Endodermal cell (in vitro differentiated cells): Measurements from ENCODE around the gene TEKTIP1. TPM values are rescaled to one million over a fixed set of nuclear protein-coding genes. Genes with fewer than 3 reads are reported as not detected.
A peak's percentile ranks its signal among the peaks of the same experiment; 100 is the strongest.

Experiments
- DNase-seq: peaks from one replicate; pipeline ENCODE4 v3.0.0-alpha.2; 2017
- H3K27ac ChIP-seq: 2 replicates; pipeline ENCODE4 v1.5.1; 2013; ENCODE audit warnings: mild to moderate bottlenecking, low read depth, low read length, moderate library complexity
- H3K27me3 ChIP-seq: 2 replicates; pipeline ENCODE4 v1.6.1; 2013; ENCODE audit warnings: mild to moderate bottlenecking, low read length, moderate library complexity; ENCODE audit not compliant: insufficient read depth, control insufficient read depth, poor library complexity, severe bottlenecking
- H3K36me3 ChIP-seq: 2 replicates; pipeline ENCODE4 v1.7.0; 2013; ENCODE audit warnings: mild to moderate bottlenecking, low read length, moderate library complexity; ENCODE audit not compliant: control insufficient read depth, insufficient read depth
- H3K4me1 ChIP-seq: one replicate; pipeline ENCODE4 v1.7.0; 2013; ENCODE audit warnings: low read length; ENCODE audit not compliant: control insufficient read depth, insufficient read depth
- H3K4me3 ChIP-seq: 2 replicates; pipeline ENCODE4 v1.5.1; 2013; ENCODE audit warnings: mild to moderate bottlenecking, low read length, moderate library complexity
- H3K9ac ChIP-seq: 2 replicates; pipeline ENCODE4 v1.6.1; 2013; ENCODE audit warnings: mild to moderate bottlenecking, low read length, moderate library complexity; ENCODE audit not compliant: poor library complexity, severe bottlenecking; ENCODE audit errors: extremely low read depth
- H3K9me3 ChIP-seq: 2 replicates; pipeline ENCODE4 v1.6.1; 2013; ENCODE audit warnings: mild to moderate bottlenecking, low read length, moderate library complexity; ENCODE audit not compliant: control insufficient read depth
- H3K27ac Mint-ChIP-seq: 2 replicates; pipeline ENCODE4 v1.8.0; 2020; ENCODE audit warnings: mixed read lengths
- H3K27me3 Mint-ChIP-seq: 2 replicates; pipeline ENCODE4 v1.8.0; 2021; ENCODE audit warnings: mild to moderate bottlenecking, mixed read lengths; ENCODE audit not compliant: insufficient read depth
- H3K36me3 Mint-ChIP-seq: 2 replicates; pipeline ENCODE4 v1.8.0; 2020; ENCODE audit warnings: low read depth, mixed read lengths
- H3K4me1 Mint-ChIP-seq: 2 replicates; pipeline ENCODE4 v1.8.0; 2020; ENCODE audit warnings: mixed read lengths
- H3K4me3 Mint-ChIP-seq: 2 replicates; pipeline ENCODE4 v1.8.0; 2020; ENCODE audit warnings: mild to moderate bottlenecking, moderate library complexity, mixed read lengths
- H3K9me3 Mint-ChIP-seq: 2 replicates; pipeline ENCODE4 v1.8.0; 2020; ENCODE audit warnings: mild to moderate bottlenecking, mixed read lengths
- CTCF ChIP-seq: fragments of 200-600 bp; sonication (generic); conservative IDR thresholded peaks from 2 replicates; pipeline ENCODE4 v1.5.0; 2021; ENCODE audit warnings: antibody characterized with exemption, mild to moderate bottlenecking
- WGBS, 2 experiments: methylation state at CpG; one replicate each; pipeline versions ENCODE4 v1.1.5 to v1.1.7; 2013; ENCODE audit warnings: missing lambda C conversion rate in 2 of 2, mixed read lengths in 1 of 2; ENCODE audit not compliant: insufficient coverage in 1 of 2, insufficient read length in 1 of 2; 5-methylcytosine and 5-hydroxymethylcytosine counted together
- total RNA-seq, 2 donors: library from RNA; stranded (reverse); fragmentation: NEBNext Ultra II Directional in 1 of 2; extraction: Animal tissue kit (Norgen Biotek cat#: 25700) in 1 of 2; gene quantifications; 2 replicates in 1 of 2; 3 replicates in 1 of 2; pipeline ENCODE4 v1.2.1, GENCODE V29; 2021

The TEKTIP1 gene
- total RNA-seq, 2 donors from 2014 or later = 4.6 to 5.7 TPM

GRCh38 chr19:3536429-3537100 is 2.4 kb upstream of the TEKTIP1 start:
- H3K4me3 Mint-ChIP-seq = no peak overlapping the region
- TF ChIP-seq CTCF = no peak
- Histone ChIP-seq H3K9ac (no peak overlapping the region), H3K9me3 (no peaks in the 10 kb centered on the region), H3K4me3 (no peak overlapping the region), H3K4me1 (no peaks in the 10 kb centered on the region), H3K27ac (peak overlapping the region; percentile 32), H3K36me3 (peaks cover 30% of the 10 kb centered on the region), H3K27me3 (no peaks in the 10 kb centered on the region)
- no peaks in the 10 kb centered on the region for H3K4me1 Mint-ChIP-seq
- no peaks in the 10 kb centered on the region for H3K27me3 Mint-ChIP-seq
- no peaks in the 10 kb centered on the region for H3K9me3 Mint-ChIP-seq
- H3K27ac Mint-ChIP-seq = no peak overlapping the region
- WGBS, 2 experiments = 95 to 98% methylated on average over 19 to 27 of the region's 27 CpGs
- no peak for DNase-seq
- H3K36me3 Mint-ChIP-seq = peaks cover 45% of the 10 kb centered on the region

GRCh38 chr19:3537101-3537437 is 1.9 kb upstream of the TEKTIP1 start:
- 91 to 95% methylated on average over 8 to 13 of the region's 13 CpGs for WGBS, 2 experiments
- H3K4me3 Mint-ChIP-seq = no peak overlapping the region
- H3K27ac Mint-ChIP-seq = no peak overlapping the region
- H3K36me3 Mint-ChIP-seq = peaks cover 45% of the 10 kb centered on the region
- no peaks in the 10 kb centered on the region for H3K4me1 ChIP-seq
- H3K4me1 Mint-ChIP-seq = no peaks in the 10 kb centered on the region
- no peak overlapping the region for H3K27ac ChIP-seq
- DNase-seq = no peak
- no peak for TF ChIP-seq CTCF
- H3K4me3 ChIP-seq = no peak overlapping the region
- H3K9me3 Mint-ChIP-seq = no peaks in the 10 kb centered on the region
- no peaks in the 10 kb centered on the region for H3K27me3 ChIP-seq
- H3K9ac ChIP-seq = no peak overlapping the region
- peaks cover 30% of the 10 kb centered on the region for H3K36me3 ChIP-seq
- H3K27me3 Mint-ChIP-seq = no peaks in the 10 kb centered on the region
- H3K9me3 ChIP-seq = no peaks in the 10 kb centered on the region

- peaks cover 41% of the 10 kb centered on the region for H3K36me3 Mint-ChIP-seq
- no peak for TF ChIP-seq CTCF
- no peaks in the 10 kb centered on the region for H3K4me1 ChIP-seq
- no peaks in the 10 kb centered on the region for H3K27me3 Mint-ChIP-seq
- H3K27ac ChIP-seq = no peak overlapping the region
- no peaks in the 10 kb centered on the region for H3K4me1 Mint-ChIP-seq
- H3K36me3 ChIP-seq = peaks cover 30% of the 10 kb centered on the region
- H3K9me3 Mint-ChIP-seq = no peaks in the 10 kb centered on the region
- no peaks in the 10 kb centered on the region for H3K27me3 ChIP-seq
- no peak overlapping the region for H3K4me3 ChIP-seq
- H3K27ac Mint-ChIP-seq = no peak overlapping the region
- DNase-seq = no peak
- no peaks in the 10 kb centered on the region for H3K9me3 ChIP-seq
- H3K4me3 Mint-ChIP-seq = no peak overlapping the region
- 92 to 97% methylated on average over 12 to 22 of the region's 22 CpGs for WGBS, 2 experiments
- H3K9ac ChIP-seq = no peak overlapping the region
Measured at GRCh38 chr19:3537438-3538240, 1.3 kb upstream of the TEKTIP1 start.
